Adipose tissue (tissue), 3 donors: ENCODE data around the gene MYO18B. TPM values are rescaled to one million over a fixed set of nuclear protein-coding genes. Genes with fewer than 3 reads are reported as not detected.

Experiments
- H3K27ac ChIP-seq: one replicate; pipeline ENCODE4 v1.5.1; 2013; ENCODE audit warnings: low read depth, low read length
- whole genome bisulfite sequencing, 3 donors: extraction: QIAGEN DNeasy Blood & Tissue Kit; methylation state at CpG; one replicate each; pipeline ENCODE4 v1.1.7; 2013; 5-methylcytosine and 5-hydroxymethylcytosine counted together
- polyA plus RNA-seq, 3 donors: library from polyadenylated mRNA; stranded (reverse); fragments of 200-250 nt; gene quantifications; one replicate each; pipeline ENCODE4 v1.2.3, GENCODE V29; 2013
- donor health status: healthy with polysubstance abuse.
- donor health status: Bipolar disorder and iron deficiency.
- donor health status: healthy.

MYO18B gene
- polyA plus RNA-seq, 3 donors = 0.06 to 0.34 (median 0.21) TPM

GRCh38 chr22:25829808-25830777 lies 88.1 kb downstream of the MYO18B start:
- WGBS, 3 donors = 80 to 90% (median 87%) methylated on average over 11 of the region's 11 CpGs
- no peak overlapping the region for H3K27ac ChIP-seq

GRCh38 chr22:25833091-25833490 lies 91.1 kb downstream of the MYO18B start:
- no peak overlapping the region for H3K27ac ChIP-seq
- WGBS, 3 donors = 75 to 78% (median 77%) methylated on average over 5 of the region's 5 CpGs

- H3K27ac ChIP-seq = no peak overlapping the region
- WGBS, 3 donors = 77 to 84% (median 82%) methylated on average over 2 of the region's 2 CpGs
Measured at GRCh38 chr22:25833676-25834075, 91.7 kb downstream of the MYO18B start.

DNA sequence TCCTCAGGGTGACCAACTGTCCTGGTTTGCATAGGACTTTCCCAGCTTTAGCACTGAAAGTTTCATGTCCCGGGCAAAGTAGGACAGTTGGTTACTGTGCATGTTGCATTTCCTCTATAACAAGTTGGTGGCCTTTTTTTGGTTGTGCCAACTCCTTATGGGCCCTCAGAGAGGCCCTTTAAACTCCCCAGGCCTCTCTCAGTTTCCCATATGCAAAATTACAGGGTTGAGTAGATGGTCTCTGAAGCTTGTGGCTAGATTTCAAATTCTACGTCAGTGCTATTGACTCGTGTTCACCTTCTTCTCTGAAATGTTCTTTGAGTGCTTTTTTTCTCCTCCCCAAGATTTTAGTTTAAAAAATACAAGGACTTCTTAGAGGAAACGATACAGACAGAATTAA lies 92.5 kb downstream of the MYO18B start:
- no peak overlapping the region for H3K27ac ChIP-seq
- 76 to 80% (median 76%) methylated on average over 4 of the region's 4 CpGs for WGBS, 3 donors

- H3K27ac ChIP-seq = no peak overlapping the region
- WGBS, 3 donors = 71 to 78% (median 76%) methylated on average over 7 of the region's 7 CpGs
Measured at GRCh38 chr22:25835348-25835747, 93.4 kb downstream of the MYO18B start.

- 76 to 81% (median 77%) methylated on average over 9 of the region's 9 CpGs for WGBS, 3 donors
- no peak overlapping the region for H3K27ac ChIP-seq
Measured at GRCh38 chr22:25837288-25837900, 95.4 kb downstream of the MYO18B start.

GRCh38 chr22:25838960-25839741 lies 97.2 kb downstream of the MYO18B start:
- H3K27ac ChIP-seq = no peak overlapping the region
- WGBS, 3 donors = 79 to 83% (median 81%) methylated on average over 12 of the region's 12 CpGs

DNA sequence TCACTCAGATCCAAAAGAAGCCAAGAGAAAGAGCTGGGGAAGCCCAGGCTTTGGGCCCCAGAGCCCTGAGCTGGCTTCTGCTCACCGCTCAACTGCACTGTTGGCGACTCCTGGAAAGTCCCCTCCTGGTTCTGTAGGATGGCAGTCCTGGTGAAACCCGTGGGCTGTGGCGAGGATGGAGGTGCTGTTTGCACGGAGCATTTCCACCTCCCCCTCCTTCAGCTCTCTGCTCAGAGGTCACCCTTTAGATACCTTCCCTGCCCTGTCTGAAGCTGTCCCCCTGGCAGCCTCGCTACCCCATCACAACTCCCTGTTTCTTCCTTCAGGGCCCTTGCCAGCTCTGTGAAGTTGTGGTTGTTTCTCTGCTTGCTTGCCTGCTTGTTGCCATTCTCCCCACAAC lies 97.8 kb downstream of the MYO18B start:
- H3K27ac ChIP-seq = no peak overlapping the region
- 70 to 77% (median 74%) methylated on average over 6 of the region's 6 CpGs for WGBS, 3 donors

- WGBS, 3 donors = 53 to 67% (median 65%) methylated on average over 5 of the region's 5 CpGs
- H3K27ac ChIP-seq = no peak overlapping the region
Measured at GRCh38 chr22:25840167-25840566, 98.2 kb downstream of the MYO18B start.

- no peak overlapping the region for H3K27ac ChIP-seq
- 42 to 50% (median 45%) methylated on average over 3 of the region's 3 CpGs for WGBS, 3 donors
Measured at GRCh38 chr22:25840891-25841290, 98.9 kb downstream of the MYO18B start.

GRCh38 chr22:25841775-25842174 lies 99.8 kb downstream of the MYO18B start:
- 46 to 76% (median 72%) methylated on average over 7 of the region's 7 CpGs for WGBS, 3 donors

GRCh38 chr22:25843660-25844405 lies 101.8 kb downstream of the MYO18B start:
- WGBS, 3 donors = 67 to 76% (median 74%) methylated on average over 11 of the region's 11 CpGs
- H3K27ac ChIP-seq = no peak overlapping the region

More at GRCh38 chr22:25841775-25842174, 99.8 kb downstream of the MYO18B start:
- no peak overlapping the region for H3K27ac ChIP-seq

GRCh38 chr22:25844601-25845000 lies 102.6 kb downstream of the MYO18B start:
- 76 to 81% (median 77%) methylated on average over 8 of the region's 8 CpGs for WGBS, 3 donors
- no peak overlapping the region for H3K27ac ChIP-seq

GRCh38 chr22:25845985-25846745 lies 104.2 kb downstream of the MYO18B start:
- WGBS, 3 donors = 62 to 80% (median 75%) methylated on average over 11 to 12 of the region's 12 CpGs
- H3K27ac ChIP-seq = no peak overlapping the region

DNA sequence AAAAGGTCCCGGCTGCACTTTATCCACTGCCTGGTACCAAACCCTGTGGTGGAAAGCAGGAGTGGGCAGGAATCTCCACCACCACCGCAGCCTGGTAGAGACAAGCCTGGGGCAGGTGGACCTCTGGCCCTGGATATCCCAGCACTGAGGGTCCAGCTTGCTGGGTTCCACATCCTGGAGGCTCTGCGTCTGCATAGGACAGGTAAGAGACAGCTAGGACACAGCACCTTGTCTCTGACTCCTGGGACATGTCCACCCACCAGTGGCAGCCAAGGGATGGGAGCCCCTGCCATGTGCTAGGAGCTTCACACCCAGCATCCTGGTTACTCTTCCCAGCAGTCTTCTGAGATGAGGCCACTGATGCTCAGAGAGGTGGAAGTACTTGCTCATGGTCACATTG lies 105.5 kb downstream of the MYO18B start:
- no peak overlapping the region for H3K27ac ChIP-seq
- 93 to 100% (median 93%) methylated on average over 3 of the region's 3 CpGs for WGBS, 3 donors

- H3K27ac ChIP-seq = no peak overlapping the region
- 74 to 85% (median 80%) methylated on average over 10 of the region's 10 CpGs for WGBS, 3 donors
Measured at GRCh38 chr22:25848954-25849353, 107.0 kb downstream of the MYO18B start.

DNA sequence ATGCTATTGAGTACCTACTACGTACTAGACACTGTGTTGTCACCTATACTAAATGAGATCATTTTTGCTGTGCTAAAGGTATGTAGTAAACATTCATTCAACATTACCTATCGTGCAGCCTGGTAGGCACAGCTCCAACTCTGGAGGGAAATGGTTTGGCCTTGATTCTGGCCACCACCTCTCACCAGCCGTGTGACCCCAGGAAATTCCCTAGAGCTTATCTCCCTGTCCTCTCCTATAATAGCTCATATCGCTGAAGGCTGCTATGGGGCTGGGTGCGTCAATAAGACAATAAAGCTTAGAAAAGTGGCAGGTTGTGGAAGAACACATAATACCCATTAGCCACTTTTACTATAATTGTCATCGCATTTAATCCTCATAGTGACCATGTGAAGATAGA lies 107.5 kb downstream of the MYO18B start:
- 41 to 78% (median 74%) methylated on average over 6 of the region's 6 CpGs for WGBS, 3 donors

More for the DNA sequence above, 107.5 kb downstream of the MYO18B start:
- H3K27ac ChIP-seq = no peak overlapping the region
